ENCODE measurements around the gene CD300A. TPM values are rescaled to one million over a fixed set of nuclear protein-coding genes. Genes with fewer than 3 reads are reported as not detected.
A peak's percentile ranks its signal among the peaks of the same experiment; 100 is the strongest.

CD300A gene
- total RNA-seq, 2 donors from 2014 or later: 0.46 to 4.0 TPM

- no peak for DNase-seq (ENCODE audit: low spot score in 2 of 2)
- ATAC-seq: peak in 1 of 2 donors; percentile 48
Measured at GRCh38 chr17:74532115-74532514, 65.7 kb downstream of the CD300A start.

More at GRCh38 chr17:74532115-74532514, 65.7 kb downstream of the CD300A start:
- Mint-ChIP-seq H3K27ac (no peak overlapping the region), H3K36me3 (no peaks in the 10 kb centered on the region), H3K9me3 (no peaks in the 10 kb centered on the region)

Other genes with a start within 250 kb of the CD300A start
- gene DNAI2, start 192.4 kb upstream of the CD300A start, total RNA-seq: under 1 TPM; 0.25 to 0.31 TPM
- gene KIF19, start 140.4 kb upstream of the CD300A start, total RNA-seq: under 1 TPM in 1 of 2 donors, not detected in 1; 0.08 TPM
- gene BTBD17, start 104.8 kb upstream of the CD300A start, total RNA-seq: not detected
- gene GPR142, start 99.1 kb upstream of the CD300A start, total RNA-seq: not detected
- gene GPRC5C, start 34.5 kb upstream of the CD300A start, total RNA-seq: 1 to 10 TPM in 1 of 2 donors, not detected in 1; 2.3 TPM
- not detected for gene CD300LB, start 64.8 kb downstream of the CD300A start, total RNA-seq
- under 1 TPM in 1 of 2 donors, not detected in 1; 0.25 TPM for gene CD300C, start 79.5 kb downstream of the CD300A start, total RNA-seq
- gene CD300H, start 100.9 kb downstream of the CD300A start, total RNA-seq: not detected
- not detected for gene CD300LD, start 125.6 kb downstream of the CD300A start, total RNA-seq
- gene CD300E, start 157.1 kb downstream of the CD300A start, total RNA-seq: not detected
- gene CD300LF, start 246.3 kb downstream of the CD300A start, total RNA-seq: not detected